NT2/D1 (cell line): ENCODE measurements around the gene SDCCAG8.

Source experiments
- YY1 ChIP-seq: IDR thresholded peaks from 2 replicates; pipeline ENCODE4 v1.6.1; 2011; ENCODE audit not compliant: insufficient read length, insufficient read depth
- ZNF274 ChIP-seq: IDR thresholded peaks from 2 replicates; pipeline ENCODE4 v1.6.1; 2011; ENCODE audit warnings: mild to moderate bottlenecking, low read depth, low read length

DNA sequence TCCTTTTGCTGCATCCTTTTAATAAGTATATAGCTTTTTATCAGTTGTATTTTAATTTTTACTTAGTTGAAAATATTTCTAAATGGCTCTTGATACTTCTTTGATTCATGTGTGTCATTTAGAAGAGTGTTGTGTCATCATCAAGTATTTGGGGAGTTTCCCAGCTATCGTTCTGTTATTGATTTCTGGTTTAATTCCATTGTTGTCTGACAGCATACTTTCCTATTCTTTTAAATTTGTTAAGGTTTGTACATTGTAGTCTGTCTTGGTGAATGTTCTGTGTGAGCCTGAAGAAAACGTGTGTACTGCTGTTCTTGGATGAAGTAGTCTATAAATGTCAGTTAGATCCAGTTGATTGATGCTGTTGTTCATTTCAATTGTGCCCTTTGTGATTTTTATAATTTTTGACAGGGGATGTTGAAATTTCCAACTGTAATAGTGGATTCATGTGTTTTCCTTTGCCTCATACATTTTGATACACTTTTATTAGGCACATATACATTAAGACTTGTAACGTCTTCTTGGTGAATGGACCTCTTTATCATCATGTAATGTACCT lies 24.8 kb downstream of the SDCCAG8 start:
- TF ChIP-seq YY1: no peak
- TF ChIP-seq ZNF274: no peak
